Ovary (tissue), 3 donors: ENCODE data around the gene TMEM198.

Source experiments
- EP300 ChIP-seq: sonication (generic); formaldehyde crosslinking; IDR thresholded peaks from one replicate; pipeline ENCODE4 v1.6.1; 2017; ENCODE audit warnings: antibody characterized with exemption
- POLR2A ChIP-seq: fragments of 450-650 bp; IDR thresholded peaks from one replicate; pipeline ENCODE4 v1.6.1; 2017; ENCODE audit warnings: antibody characterized with exemption, mild to moderate bottlenecking, moderate library complexity
- TF ChIP-seq, protein P1 (sequence below), 3 donors: fragments of 450-650 bp in 2 of 3; fragments of 200-600 bp in 1 of 3; IDR thresholded peaks; one replicate each; pipeline versions ENCODE4 v1.5.1 to v1.8.0; 2016 to 2022; ENCODE audit warnings: antibody characterized with exemption in 3 of 3, mild to moderate bottlenecking in 1 of 3
- donor health status: DM: no; HTN: no; CAD: no.

DNA sequence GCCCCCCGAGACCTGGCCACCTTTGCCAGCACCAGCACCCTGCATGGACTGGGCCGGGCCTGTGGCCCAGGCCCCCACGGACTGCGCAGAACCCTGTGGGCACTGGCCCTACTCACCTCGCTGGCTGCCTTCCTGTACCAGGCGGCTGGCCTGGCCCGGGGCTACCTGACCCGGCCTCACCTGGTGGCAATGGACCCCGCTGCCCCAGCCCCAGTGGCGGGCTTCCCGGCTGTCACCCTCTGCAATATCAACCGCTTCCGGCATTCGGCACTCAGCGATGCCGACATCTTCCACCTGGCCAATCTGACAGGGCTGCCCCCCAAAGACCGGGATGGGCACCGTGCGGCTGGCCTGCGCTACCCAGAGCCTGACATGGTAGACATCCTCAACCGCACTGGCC lies 29.0 kb upstream of the TMEM198 start:
- TF ChIP-seq EP300 = no peak
- TF ChIP-seq, protein P1, sequence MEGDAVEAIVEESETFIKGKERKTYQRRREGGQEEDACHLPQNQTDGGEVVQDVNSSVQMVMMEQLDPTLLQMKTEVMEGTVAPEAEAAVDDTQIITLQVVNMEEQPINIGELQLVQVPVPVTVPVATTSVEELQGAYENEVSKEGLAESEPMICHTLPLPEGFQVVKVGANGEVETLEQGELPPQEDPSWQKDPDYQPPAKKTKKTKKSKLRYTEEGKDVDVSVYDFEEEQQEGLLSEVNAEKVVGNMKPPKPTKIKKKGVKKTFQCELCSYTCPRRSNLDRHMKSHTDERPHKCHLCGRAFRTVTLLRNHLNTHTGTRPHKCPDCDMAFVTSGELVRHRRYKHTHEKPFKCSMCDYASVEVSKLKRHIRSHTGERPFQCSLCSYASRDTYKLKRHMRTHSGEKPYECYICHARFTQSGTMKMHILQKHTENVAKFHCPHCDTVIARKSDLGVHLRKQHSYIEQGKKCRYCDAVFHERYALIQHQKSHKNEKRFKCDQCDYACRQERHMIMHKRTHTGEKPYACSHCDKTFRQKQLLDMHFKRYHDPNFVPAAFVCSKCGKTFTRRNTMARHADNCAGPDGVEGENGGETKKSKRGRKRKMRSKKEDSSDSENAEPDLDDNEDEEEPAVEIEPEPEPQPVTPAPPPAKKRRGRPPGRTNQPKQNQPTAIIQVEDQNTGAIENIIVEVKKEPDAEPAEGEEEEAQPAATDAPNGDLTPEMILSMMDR (IDR thresholded peaks at IDR 0.05) = no peak
- TF ChIP-seq POLR2A = no peak
